HG02981 (cell line): ENCODE results near the gene TXLNG.

ENCODE experiments used
- ATAC-seq: cut with Tn5 transposase; IDR thresholded peaks from one replicate; pipeline ENCODE4 v1.9.1; 2021; ENCODE audit warnings: mild to moderate bottlenecking, moderate library complexity; ENCODE audit not compliant: unreplicated experiment

Gene TXLNG

GRCh38 chrX:16870862-16871815, 84.9 kb downstream of the TXLNG start:
- peak; percentile 0 for ATAC-seq

- ATAC-seq: no peak
These were observed 86.8 kb downstream of the TXLNG start for GRCh38 chrX:16873106-16873505.

- ATAC-seq: no peak
These were observed 88.3 kb downstream of the TXLNG start for GRCh38 chrX:16874458-16875095.

- no peak for ATAC-seq
These were observed 90.4 kb downstream of the TXLNG start for GRCh38 chrX:16876696-16877095.

- ATAC-seq: peak; percentile 46
These were observed 95.9 kb downstream of the TXLNG start for GRCh38 chrX:16882169-16882568.

GRCh38 chrX:16882702-16883486, 96.6 kb downstream of the TXLNG start:
- ATAC-seq: peak; percentile 71

GRCh38 chrX:16883487-16883804, 97.2 kb downstream of the TXLNG start:
- ATAC-seq: no peak

- no peak for ATAC-seq
These were observed 99.4 kb downstream of the TXLNG start for GRCh38 chrX:16885628-16886027.

- peak; percentile 74 for ATAC-seq
These were observed 106.5 kb downstream of the TXLNG start for GRCh38 chrX:16892504-16893362.
